Hippocampal formation (tissue), 2 donors: Measurements from ENCODE around the gene ILF3.
"Not testable (repeated sequence)": the region's sequence is repeated elsewhere in the genome, so short reads cannot be mapped to it uniquely, and the experiment has no call there.

Experiments
- DNase-seq, 2 donors: peaks; one replicate each; lab custom pipeline; 2025; lab: John Stamatoyannopoulos, UW

Gene ILF3

DNA sequence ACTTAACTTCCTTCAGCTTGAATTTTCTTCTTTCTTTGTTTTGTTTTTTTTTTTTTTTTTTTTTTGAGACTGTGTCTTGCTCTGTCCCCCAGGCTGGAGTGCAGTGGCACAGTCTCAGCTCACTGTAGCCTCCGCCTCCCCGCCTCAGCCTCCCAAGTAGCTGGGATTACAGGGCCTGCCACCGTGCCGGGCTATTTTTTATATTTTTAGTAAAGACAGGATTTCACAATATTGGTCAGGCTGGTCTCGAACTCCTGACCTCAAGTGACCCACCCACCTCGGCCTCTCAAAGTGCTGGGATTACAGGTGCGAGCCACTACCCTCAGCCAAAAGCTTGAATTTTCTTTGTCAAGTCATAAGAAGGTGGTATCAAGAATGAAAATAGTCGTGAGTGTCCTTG, 21.1 kb downstream of the ILF3 start:
- not testable (repeated sequence) for DNase-seq

DNA sequence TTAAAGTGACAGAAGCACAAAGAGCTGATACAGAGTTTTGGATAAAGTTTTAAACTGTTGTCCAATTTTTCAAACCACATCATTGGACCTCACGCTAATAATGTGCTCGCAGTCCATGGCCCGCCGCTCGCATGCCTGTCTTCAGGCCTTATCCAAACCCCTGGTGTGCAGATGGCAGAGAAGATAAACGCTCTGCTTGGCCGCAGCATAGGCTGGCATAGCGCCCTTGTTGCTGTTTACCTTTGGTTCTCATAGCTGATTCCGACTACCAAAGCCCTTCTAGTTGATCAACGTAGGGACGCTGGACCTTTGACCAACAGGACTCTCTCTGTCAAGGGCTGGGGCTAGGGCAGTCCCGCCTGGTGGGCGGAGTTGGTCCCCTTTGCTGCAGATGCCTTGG, 23.6 kb downstream of the ILF3 start:
- no peak for DNase-seq

DNA sequence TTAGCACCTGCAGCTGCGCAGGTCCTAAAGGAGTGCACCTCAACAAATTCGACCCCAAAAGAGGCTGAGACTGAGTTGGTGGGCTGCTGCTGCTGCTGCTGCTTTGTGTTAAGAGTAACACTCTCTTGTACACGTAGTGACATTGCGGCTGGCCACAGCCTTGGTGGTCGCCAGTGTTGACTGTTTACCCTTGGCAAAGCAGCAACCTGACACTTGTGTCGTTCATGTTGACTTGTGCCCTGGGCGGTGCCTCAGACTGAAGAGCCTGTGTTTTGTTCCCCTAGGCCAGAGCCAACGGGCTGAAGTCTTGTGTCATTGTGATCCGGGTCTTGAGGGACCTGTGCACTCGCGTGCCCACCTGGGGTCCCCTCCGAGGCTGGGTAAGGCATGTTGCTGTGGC, 24.7 kb downstream of the ILF3 start:
- no peak for DNase-seq

DNA sequence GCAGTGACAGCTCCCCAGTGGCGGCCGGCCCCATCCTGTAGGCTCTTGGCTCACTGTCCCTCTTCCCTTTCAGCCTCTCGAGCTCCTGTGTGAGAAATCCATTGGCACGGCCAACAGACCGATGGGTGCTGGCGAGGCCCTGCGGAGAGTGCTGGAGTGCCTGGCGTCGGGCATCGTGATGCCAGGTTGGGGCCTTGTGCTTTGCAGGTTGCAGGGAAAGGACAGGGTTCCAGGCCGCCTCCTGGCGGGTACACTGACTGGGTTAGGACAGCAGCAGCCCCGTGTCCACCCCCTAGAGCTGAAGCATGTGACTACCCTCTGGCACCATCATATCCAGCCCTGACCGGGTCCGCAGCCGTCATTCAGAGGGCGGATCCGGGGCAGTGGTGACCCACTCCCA, 25.6 kb downstream of the ILF3 start:
- DNase-seq: no peak

DNA sequence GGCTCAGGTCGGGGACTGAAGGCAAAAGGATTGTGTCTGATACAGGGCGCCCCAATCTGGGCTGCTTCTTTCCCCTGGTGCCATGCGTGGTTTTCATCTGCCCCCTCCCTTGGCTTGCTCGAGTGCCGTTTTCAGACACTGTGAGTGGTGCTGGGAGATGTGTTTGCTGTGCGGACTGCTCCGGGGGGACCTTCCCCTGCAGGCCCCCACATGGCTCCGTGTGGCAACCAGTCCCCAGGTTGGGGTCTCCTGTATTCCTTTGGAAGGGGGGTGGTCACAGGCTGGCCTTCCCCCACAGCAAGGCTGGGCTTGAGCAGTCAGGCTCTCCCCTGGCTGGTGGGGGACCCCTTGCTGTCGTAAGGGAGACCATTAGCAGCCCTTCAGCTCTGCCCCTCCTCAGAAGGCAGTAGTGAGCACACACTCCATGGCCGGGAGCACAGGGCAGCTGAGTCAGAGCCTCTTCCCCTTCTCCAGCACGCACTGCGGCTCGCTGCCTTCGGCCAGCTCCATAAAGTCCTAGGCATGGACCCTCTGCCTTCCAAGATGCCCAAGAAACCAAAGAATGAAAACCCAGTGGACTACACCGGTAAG, 26.5 kb downstream of the ILF3 start:
- no peak for DNase-seq

DNA sequence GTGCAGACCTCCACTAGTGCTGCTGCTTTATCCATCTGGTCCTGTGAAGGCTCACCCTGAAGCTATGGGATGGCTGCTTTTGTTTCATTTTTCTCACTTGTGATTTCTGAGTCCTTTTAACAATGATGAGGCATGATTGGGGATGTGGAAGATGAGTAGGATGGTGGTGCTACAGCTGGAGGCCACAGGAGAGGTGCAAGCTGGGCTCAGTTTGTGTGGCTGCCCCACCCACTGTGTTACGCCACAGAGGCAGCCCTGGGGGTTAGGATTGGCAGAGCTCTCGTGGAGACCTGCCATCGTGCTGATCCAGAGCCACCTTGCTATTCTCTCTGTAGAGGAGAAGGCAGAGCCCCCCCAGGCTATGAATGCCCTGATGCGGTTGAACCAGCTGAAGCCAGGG, 27.5 kb downstream of the ILF3 start:
- DNase-seq: no peak

DNA sequence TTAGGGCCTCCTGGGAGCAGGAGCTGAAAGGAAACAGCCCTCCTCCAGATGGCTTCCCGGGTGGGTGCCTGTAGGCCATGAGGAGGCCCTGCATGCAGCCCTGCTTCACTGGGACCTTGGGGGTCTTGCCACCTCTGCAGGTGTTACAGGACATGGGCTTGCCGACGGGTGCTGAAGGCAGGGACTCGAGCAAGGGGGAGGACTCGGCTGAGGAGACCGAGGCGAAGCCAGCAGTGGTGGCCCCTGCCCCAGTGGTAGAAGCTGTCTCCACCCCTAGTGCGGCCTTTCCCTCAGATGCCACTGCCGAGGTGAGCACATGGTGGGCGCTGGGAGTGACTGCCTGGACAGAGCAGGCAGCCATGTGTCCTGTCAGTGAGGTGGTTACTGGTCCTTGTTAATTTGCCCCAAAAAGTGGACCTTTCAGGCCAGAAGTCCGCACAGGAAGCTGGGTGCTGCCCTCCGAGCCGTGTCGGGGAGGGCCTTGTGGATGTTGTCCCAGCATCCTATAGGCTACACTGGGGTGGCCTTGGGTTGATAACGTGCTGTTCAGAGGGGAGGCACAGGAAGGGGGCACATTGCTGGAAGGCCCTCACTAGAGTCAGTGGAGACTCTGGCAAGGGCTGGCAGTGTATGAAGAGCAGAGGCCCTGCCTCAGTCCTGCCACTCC, 28.4 kb downstream of the ILF3 start:
- no peak for DNase-seq

DNA sequence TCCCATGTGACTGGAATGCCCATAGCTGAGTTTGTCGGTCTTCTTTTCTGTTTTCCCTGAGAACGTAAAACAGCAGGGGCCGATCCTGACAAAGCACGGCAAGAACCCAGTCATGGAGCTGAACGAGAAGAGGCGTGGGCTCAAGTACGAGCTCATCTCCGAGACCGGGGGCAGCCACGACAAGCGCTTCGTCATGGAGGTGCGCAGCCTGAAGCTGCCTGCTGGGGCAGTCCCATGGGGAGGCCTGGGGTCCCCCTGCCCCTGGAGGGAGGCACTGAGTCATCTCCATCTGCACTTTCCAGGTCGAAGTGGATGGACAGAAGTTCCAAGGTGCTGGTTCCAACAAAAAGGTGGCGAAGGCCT, 28.9 kb downstream of the ILF3 start:
- DNase-seq: no peak

DNA sequence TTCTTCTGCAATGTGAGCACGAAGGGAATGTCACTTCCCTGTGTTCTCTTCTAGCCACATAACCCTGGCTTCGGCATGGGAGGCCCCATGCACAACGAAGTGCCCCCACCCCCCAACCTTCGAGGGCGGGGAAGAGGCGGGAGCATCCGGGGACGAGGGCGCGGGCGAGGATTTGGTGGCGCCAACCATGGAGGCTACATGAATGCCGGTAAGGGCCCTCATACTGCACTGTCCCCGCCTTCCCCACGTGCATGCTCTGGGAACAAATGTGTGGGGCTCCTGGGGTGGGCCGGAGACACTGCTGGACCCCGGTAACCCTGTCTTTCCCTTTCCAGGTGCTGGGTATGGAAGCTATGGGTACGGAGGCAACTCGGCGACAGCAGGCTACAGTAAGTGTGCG, 29.4 kb downstream of the ILF3 start:
- no peak for DNase-seq

DNA sequence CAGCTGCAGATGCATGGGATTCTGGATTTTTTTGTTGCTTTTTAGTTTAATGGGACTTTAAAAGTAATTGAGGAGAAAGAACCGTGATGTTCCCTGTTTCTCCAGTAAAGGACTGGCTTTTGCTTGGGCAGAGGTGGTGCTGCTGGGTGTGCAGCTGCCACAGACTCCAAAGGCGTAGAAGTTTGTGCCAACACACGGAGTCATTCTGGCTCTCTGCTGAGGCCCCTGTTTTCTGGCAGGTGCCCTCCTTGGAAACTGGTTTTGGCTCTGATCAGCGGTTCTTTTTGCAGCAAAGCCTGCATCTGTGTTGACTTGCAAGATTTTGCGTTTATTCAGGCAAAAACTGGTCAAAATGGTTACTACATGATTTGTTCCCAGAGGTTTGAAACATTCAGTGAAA, 31.1 kb downstream of the ILF3 start:
- peak; percentile 4 to 15 for DNase-seq

DNA sequence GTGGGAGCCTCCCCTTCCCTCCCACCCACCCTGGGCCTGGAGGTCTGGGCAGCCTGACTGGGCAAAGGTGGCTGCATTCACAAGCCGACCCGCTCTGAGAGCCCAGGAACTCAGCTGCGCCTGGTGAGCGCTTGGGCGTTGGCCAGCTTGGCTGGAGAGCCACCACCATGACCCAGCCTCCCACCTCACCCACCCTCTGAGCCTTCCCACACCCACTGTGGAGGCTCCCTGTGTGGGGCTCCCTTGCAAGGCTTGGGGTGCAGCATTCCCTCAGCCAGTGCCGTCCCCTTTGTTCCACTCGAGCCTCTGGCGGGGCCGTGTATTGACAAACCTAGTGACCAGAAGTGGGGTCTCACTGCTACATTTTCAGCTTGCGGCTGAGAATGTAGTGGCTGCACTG, 32.0 kb downstream of the ILF3 start:
- DNase-seq: no peak

DNA sequence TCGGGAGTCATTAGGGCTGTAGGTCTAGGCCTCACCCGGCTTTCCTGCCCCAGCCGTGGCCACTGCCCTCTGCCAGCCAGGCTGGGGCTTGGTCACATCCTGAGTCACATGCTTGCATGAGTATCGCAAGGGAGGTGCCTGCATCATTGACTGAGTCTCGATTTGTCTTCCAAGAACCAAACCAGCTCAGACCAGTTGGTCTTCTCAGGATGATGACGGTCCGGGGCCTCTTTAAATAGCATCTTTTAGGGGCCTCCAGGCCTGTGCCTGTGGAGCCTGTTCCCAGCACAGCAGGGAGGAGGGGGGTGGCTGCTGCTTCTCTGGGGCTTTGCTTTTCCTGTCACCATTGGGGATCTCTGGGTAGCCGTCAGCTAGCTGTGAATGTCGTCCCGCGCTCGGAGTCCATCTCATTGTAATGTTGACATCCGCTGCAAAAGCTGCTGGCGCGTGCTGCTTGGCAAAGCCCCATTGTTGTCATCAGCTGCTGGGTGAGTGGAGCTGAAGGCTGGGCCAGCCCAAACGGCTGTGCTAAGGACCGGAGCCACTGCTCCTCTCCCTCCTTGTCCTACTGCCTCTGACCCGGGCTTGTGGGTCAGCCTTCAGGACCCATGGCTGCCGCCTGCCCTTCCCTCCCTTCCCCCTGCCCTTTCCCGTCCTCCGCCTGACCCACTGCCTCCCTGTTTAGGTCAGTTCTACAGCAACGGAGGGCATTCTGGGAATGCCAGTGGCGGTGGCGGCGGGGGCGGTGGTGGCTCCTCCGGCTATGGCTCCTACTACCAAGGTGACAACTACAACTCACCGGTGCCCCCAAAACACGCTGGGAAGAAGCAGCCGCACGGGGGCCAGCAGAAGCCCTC, 32.7 kb downstream of the ILF3 start:
- DNase-seq: peak; percentile 74

DNA sequence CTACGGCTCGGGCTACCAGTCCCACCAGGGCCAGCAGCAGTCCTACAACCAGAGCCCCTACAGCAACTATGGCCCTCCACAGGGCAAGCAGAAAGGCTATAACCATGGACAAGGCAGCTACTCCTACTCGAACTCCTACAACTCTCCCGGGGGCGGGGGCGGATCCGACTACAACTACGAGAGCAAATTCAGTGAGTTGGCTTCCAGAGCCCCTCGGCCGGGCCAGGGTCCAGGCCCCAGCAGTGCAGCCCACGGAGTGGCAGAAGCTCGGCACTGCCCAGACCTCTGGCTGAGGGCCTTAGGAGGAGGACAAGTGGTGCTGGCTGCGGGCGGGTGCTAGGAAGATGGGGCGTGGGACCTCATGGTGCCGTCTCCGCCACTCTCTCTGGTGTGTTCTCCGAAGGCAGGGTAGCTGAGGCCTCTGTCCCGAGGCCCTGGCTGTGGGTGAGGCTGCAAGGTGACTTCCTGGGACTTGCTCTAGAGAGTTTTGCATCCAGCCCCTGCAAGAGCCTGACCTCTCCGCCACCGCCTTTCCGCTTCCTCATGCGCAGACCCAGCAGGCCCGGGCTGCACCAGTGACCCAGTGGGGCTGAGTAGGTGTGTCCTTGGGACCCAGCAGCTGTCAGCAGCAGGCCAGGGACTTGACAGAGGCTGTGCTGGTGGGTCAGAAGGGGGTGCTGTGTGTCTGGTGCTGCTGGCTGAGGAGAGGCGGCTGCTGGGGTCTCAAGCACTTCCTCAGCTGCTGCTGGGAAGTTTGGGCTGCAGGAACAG, 33.6 kb downstream of the ILF3 start:
- DNase-seq: no peak

DNA sequence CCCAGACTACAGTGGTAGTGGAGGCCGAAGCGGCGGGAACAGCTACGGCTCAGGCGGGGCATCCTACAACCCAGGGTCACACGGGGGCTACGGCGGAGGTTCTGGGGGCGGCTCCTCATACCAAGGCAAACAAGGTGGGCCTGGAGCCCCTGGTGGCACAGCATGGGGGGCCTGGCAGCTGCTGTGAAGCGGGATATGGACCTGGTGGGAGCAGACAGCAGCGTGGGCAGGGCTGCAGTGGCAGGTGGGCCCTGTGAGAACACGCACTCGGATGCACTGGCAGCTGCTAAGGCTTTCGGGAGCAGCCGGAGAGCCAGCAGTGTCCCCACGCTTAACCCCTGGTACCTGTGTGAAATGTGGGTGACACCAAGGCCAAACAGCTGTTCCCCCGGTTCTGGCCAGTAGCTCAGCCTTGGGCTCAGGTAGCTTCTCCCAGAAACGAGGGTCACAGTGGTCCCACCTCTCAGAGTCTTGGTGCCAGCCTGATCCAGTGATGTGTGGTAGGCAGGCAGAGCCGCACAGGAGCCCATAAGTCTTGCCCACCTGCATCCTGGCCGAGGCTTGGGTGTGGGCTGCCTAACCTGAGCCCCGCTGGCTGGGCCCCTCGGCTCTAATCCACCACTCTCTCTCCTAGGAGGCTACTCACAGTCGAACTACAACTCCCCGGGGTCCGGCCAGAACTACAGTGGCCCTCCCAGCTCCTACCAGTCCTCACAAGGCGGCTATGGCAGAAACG, 34.6 kb downstream of the ILF3 start:
- DNase-seq: no peak

DNA sequence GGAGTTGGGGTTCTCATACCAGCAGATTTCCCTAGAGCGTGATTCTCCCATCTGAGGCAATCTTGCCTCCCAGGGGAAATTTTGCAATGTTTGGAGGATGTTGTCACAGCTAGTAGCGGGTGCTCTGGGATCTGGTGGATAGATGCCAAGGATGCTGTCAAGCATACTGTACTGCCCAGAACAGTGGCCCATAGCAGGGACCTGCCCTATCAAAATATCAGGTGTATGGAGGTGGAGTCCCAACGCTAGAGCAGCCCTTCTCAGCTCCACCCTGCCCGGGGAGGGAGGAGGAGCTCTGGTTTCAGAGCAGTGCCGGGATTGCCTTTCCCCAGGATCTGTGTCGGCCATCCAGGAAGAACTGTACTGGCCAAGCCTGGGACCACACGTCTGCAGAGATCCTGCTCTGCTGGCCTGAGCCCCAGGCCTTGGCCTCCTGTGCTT, 36.2 kb downstream of the ILF3 start:
- no peak for DNase-seq

DNA sequence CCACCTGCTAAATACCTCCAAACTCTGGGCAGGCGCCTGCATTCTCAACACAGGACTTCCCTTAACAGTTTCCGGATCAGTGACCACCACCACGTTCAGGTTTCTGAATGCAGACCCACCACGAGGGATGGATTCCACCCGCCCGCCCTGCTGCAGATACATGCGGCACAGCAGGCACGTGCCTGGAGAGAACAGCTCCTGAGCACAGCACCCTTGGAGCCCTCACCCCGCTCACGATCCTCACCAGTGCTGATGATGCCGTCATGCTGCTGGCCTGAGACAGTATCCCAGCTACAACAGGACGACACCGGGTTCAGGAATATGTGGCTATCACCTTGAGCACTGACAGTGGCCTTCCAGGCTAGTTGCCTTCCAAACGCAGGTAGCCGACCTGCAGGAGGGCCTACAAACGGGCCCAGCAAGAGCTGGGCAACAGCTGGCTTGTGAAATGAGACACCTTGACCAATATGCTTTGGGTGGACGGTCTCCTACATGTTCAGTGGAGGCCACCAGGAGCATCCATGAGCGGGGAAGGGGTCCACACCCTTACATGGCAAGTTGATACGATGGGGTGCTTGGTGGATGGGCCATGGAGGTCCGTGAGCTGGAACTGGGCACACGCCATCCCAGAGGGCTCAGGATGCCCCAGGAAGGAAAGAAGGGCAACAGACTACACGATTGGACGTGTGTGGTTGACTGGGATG, 37.2 kb downstream of the ILF3 start:
- no peak for DNase-seq

DNA sequence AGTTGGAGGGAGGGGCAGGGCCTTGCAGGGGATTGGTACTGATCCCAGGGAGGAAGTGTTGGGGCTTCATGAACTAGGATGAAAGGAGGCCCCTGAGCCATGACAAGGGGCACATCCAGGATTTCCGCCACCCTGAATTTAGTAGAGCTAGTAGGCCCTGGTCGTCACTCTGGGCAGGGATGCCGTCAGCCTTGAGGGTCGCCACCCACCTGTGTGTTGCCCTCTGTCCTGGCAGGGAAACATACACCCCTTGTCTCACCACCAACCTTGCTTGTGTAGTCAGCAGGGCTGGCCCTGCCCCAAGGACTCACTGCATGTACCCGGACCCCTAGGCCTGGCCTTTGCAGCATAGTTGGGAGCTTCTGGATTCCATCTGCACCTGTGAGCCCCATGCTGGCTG, 37.7 kb downstream of the ILF3 start:
- no peak for DNase-seq

DNA sequence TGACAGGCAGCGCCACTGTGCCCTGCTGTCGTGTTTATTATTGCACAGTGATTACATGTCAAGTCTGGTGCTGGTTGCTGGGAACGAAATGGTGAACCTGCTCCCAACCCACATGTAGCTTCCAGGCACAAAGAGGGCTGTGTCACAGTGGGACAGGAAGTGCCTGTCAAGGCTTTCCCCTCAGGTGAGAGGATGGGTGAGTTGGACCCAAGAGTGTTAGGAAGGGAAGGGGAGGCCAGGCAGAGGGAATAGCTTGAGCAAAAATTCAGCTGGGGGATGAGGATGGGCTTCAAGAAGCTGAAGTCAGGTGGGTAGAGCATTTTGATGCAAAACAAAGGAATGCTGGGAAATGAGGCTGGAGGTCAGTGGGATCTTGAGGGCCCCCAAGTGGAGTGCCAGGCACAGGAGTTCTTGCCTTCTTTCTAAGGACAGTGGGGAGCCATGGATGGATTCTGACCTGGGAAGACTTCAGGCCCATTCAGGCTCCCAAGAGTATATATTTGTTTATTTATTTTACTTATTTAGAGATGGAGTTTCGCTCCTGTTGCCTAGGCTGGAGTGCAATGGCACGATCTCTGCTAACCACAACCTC, 38.6 kb downstream of the ILF3 start:
- DNase-seq: no peak

DNA sequence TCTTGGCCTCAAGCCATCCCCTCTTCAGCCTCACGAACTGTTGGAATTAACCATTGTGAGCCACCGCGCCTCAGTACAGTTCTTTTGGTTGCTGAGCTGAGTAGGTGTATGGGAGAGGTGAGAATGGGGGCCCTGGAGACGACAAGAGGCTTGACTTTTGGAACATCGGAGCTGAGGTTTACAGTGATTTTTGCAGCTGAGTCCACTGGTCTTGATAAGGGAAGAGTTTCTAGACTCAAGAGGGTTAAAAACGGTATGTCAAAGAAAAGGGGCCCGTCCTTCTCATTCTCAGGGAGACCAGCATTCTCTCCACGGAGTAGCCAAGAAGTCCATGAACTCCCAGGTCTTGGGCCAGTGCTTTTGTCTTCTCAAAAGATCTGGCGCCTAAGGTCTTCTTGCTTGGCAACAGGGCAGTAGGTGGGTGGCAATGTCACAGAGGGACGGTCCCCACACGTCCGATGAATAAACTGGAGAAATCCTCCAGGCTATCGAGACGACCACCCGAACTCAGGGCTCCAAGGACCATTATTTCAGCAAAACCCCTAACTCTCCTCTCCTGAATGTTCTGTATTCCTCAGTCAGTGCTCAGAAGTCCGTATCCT, 40.7 kb downstream of the ILF3 start:
- DNase-seq: no peak
